HK-2 (cell line): ENCODE results near the gene LRRC8E.

ENCODE experiments used
- DNase-seq: peaks from one replicate; pipeline ENCODE4 v3.0.0-alpha.2; 2018; ENCODE audit not compliant: unreplicated experiment

The LRRC8E gene

GRCh38 chr19:7868326-7868670 is 20.0 kb upstream of the LRRC8E start:
- DNase-seq = no peak

GRCh38 chr19:7868671-7869452 is 19.4 kb upstream of the LRRC8E start:
- peak; percentile 77 for DNase-seq

DNA sequence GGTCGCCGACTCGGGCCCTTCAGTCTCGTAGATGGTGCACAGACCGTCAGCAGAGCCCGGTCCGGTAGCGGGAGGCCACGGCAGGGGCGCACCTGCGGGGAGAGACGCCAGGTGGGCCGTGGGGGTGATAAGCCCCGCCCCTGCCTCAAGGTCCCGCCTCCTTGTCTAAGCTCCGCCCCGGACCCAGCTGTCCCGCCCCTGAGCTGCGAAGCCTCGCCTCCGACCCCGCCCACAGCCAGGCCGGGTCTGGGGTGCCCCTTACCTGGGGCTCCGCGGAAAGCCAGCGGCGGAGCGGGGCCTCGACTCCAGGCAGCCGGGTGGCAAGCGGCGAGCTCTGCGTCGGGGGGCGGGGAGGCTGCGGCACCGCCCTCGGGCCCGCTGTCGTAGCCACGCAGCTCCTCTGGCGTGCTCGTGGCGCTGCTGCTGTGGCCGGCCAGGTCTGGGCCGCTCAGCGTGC is 18.8 kb upstream of the LRRC8E start:
- DNase-seq = peak; percentile 76

GRCh38 chr19:7869910-7870511 is 18.3 kb upstream of the LRRC8E start:
- peak; percentile 69 for DNase-seq

DNA sequence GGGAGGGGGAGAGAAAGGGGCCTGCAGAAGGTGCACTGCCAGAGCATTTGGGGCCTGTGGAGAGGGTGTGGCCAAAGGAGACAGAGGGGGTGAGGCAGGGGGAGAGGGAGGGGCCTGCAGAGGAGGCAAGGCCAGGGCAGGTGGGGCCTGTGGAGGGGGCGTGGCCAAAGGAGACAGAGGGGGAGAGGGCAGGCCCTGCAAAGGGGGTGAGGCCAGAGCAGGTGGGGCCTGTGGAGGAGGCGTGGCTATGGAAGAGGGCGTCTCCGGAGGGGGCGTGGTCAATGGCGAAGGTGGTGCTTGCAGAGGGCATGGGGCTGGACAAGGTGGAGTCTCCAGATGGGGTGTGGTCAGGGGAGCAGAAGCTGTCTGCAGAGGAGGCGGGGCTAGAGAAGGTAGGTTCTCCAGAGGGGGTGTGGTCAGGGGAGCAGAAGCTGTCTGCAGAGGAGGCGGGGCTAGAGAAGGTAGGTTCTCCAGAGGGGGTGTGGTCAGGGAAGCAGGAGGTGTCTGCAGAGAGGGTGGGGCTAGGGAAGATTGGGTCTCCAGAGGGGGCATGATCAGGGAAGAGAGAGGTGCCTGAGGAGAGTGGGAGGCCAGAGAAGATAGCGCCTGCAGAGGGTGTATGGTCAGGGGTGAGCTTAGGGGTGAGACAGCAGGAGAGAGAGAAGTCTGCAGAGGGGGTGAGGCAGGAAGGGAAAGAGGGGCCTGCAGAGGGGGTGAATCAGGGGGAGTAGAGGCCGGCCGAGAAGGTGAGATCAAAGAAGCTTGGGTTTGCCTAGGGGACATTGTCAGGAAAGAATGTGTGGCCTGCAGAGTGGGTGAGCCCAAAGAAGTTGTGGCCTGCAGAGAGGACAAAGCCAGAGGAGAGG is 17.5 kb upstream of the LRRC8E start:
- DNase-seq = peak; percentile 79

- peak; percentile 96 for DNase-seq
Observed at GRCh38 chr19:7871437-7872305, 16.6 kb upstream of the LRRC8E start.

DNA sequence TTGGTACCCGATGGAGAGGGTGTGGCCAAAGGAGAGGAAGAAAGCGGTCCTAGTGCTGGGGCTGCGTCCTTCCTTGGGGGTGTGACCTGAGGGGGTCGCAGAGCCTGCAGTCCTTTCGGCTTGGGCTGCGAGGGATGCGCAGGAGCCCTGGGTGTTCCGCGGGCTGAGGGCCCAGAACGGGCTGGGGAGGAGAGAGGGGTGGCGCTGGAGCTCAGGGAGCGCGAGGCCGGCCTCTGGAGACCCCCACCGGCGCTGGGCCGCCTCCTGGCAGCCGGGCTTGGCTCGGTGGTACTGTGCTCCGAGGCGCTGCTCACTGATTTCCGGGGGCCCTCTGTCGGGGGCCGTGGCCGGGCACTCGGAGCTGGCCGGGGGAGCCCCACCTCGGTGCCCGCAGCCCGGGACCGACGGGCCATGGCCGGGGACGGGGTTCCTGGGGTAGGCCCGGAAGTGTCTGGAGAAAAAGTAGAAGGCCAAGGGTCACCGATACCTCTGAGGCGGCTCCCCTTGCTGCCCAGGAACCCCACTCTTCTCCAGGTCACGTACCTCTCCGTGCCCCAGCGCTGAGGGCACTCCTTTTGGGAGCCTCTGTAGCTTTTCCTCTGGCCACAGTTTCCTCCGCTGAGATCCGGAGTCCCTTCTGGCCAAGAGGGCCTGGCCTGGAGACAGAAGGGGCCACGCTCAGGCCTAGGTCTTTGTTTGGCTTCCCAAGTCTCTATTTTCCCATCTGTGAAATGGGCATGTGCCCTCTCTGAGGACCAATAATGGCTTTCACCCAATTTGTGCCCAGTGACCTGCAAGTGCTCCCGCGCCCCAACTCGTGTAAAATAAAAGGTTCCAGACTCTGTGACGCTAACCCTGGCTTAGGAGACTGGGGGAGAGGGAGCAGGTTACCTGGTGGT is 15.8 kb upstream of the LRRC8E start:
- DNase-seq = no peak

DNA sequence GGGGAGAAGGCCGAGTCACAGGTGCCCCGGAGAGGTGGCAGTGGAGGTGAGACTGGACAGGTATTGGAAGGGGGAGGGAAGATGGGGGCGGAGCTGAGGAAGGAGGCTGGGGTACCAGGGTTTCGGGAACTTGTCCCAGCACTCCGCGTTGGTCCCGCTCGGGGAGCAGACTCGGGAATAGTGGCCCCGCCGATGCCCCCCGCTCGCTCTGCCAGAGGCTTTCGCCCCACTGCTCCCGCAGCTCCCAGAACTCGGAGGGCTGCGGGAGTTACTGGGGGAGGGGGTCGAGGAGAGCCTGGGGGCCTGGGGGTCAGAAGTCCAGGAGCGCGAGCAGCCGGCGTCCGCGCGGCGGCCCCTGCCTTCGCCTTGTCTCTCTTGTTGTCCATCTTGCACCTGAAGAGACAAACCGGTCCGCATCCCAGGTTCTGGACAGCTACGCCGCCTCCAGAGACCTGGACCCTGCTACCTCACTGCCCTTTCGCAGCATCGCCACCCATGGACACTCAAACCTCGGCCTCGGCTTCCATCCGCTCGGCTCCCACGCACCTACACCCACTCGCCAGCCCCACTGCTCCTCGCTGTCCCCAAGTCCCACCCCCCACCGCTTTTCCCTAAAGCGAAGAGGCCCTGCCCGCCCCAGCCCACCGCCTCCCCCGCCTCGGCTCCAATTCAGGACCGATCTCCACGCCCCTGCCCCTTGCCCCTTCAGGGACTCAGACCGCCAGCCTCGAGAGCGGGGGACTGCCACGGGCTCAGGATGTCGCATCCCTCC is 14.8 kb upstream of the LRRC8E start:
- no peak for DNase-seq

- peak; percentile 65 for DNase-seq
Observed at GRCh38 chr19:7874076-7874896, 14.0 kb upstream of the LRRC8E start, which contains the start of gene PRR36. Gene PRR36 (minus strand): TSS chr19:7874390. CDS start chr19:7873689, 701 bp downstream.

DNA sequence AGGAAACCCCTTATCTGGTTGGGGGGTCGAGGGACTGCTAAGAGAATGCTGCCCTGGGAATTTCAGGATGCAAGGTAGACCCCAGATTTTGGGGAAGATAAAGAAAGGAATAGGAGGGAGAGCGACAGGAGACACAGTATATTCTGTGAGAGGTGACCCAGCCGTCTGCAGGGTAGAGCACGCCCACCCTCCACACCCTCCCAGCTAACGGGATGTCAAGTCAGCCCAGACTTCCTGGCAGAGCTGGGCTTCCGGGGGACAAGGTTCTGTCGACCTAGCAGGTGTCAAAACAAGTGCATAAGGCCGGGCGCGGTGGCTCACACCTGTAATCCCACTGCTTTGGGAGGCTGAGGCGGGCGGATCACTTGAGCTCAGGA is 13.4 kb upstream of the LRRC8E start:
- DNase-seq = no peak

GRCh38 chr19:7877249-7877836 is 11.0 kb upstream of the LRRC8E start:
- DNase-seq = no peak

GRCh38 chr19:7879111-7879807 is 9.1 kb upstream of the LRRC8E start:
- no peak for DNase-seq

DNA sequence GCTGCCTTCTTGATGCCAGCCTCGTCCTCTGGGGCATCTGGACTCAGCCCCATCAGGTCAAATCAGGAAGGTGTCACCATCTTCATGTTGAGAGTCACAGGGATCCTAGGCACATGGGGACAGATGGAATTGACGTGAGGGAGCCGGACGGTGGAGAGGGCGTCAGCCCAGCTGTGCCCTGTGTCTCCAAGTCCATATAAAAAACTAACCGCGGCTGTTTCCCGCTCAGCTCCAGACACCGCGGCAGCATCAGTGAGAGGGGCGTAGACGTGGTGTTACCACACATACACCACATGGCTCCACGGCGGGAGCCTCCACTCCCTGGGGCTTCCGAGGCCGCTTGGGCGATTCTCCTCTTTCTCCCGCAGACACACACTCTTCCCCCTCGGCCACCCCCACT is 8.5 kb upstream of the LRRC8E start:
- DNase-seq = no peak

GRCh38 chr19:7881910-7882309 is 6.4 kb upstream of the LRRC8E start:
- no peak for DNase-seq

DNA sequence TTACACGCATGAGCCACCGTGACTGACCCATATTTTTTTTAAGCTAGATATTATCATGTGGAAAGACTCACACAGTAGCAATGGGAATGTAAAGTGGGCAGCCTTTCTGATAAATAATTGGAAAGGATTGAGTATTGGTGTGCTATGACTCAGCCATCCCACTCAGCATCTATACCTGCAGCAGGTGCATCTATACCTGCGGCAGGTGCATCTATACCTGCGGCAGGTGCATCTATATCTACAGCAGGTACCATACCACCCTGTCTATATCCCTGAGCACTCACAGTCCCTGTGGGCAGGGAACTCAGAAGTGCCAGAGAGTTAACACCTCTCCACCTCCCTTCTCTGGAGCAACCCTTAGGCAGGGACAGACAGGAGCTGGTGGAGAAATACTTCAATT is 5.2 kb upstream of the LRRC8E start:
- DNase-seq = no peak

GRCh38 chr19:7883796-7884570 is 4.3 kb upstream of the LRRC8E start:
- DNase-seq = no peak

GRCh38 chr19:7885818-7886217 is 2.5 kb upstream of the LRRC8E start:
- no peak for DNase-seq
